ENCODE data around the gene SHROOM3. TPM values are rescaled to one million over a fixed set of nuclear protein-coding genes. Genes with fewer than 3 reads are reported as not detected.

The SHROOM3 gene
- total RNA-seq, 1 experiment from 2014 or later: 0.78 TPM

DNA sequence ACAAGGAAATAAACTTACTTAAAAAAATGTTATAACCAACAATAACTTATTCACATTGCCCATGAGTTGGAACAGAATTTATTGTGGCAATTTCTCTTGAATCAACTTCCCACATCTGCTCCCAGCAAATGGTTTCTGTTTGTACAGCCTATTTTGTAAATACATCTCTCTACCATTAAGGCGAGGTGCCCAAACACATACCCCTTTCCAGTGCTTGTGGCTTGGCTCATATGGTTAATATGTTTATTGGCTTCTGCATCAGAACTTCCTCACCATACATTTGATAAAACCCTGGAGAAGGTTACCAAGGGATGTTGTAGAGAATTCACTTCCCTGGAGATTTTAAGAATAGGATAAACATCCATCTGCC is 255.9 kb downstream of the SHROOM3 start:
- no peak overlapping the region for H2AFZ ChIP-seq (ENCODE audit: low read length)
- H3K4me1 ChIP-seq (ENCODE audit: low read length): no peaks in the 10 kb centered on the region
- no peak overlapping the region for H3K27ac ChIP-seq (ENCODE audit: low read length)
- H3K79me2 ChIP-seq (ENCODE audit: low read length): no peaks in the 10 kb centered on the region
- H3K9me3 ChIP-seq (ENCODE audit: low read length): no peaks in the 10 kb centered on the region
- no peak overlapping the region for H3K4me2 ChIP-seq (ENCODE audit: low read depth, low read length, poor library complexity, severe bottlenecking)
- no peaks in the 10 kb centered on the region for H3K9me2 ChIP-seq (replicated peaks; ENCODE audit: insufficient read depth, low read length)
- H4K20me1 ChIP-seq (ENCODE audit: insufficient read depth, low read depth, low read length): no peaks in the 10 kb centered on the region
- DNase-seq: no peak
- no peaks in the 10 kb centered on the region for H3K36me3 ChIP-seq (ENCODE audit: insufficient read depth, low read length)
- H3K27me3 ChIP-seq (ENCODE audit: low read length): no peaks in the 10 kb centered on the region
- no peak overlapping the region for H3K4me3 ChIP-seq (ENCODE audit: low read length)
- H3K9ac ChIP-seq (ENCODE audit: low read length): no peak overlapping the region

DNA sequence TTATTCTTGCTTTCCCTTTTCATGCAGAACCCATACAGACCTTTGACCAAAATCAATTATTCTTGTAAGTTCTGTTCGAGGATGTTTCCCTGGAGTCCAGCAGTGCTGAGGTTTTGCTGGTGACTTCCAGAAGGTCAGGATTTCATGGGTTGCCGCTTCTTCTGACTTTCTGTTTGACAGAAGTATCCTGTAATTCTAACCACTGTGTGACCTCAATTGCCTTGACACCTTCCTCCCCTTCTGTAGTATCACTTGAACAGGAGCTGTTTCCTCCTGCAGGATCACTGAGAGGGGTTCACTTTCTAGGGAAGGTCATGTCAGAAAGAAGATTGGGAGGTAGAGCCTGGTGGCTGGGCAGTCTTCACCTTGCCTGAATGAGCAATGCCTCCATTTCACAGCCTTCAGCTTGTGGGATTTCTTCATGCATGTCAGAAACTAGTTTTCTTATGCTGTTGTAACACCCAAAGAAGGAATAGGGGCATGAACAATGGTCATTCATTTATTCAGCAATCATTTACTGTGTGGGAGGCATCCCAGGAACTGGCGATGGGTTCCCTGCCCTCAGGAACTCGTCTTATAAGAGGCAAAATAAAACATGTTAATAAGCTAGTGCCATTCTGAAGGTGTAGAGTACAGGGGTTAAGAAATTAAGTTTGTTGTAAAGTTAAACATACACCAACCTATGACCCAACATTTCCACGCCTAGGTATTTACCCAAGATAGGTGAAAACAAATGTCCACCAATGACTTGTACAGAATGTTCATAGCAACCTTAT is 257.0 kb downstream of the SHROOM3 start:
- H3K79me2 ChIP-seq (ENCODE audit: low read length): no peaks in the 10 kb centered on the region

DNA sequence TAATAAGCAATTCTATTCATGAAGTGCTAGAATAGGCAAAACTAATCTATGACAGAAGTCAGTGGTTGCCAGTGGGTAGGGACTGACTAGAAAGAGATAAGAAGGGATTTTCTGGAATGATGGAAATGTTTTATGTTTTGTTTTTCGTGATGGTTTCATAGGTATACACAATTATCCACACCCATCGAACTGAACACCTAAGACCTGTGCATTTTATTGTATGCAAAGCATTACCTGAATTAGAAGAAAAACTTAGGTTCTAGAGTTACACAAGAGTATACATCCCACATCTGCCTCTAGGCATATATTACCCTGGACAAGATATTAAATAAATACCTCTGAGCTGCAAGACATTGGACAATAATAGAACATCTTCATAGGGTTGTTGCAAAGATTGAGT is 257.7 kb downstream of the SHROOM3 start:
- no peaks in the 10 kb centered on the region for H3K79me2 ChIP-seq (ENCODE audit: low read length)
- no peaks in the 10 kb centered on the region for H4K20me1 ChIP-seq (ENCODE audit: insufficient read depth, low read depth, low read length)
- no peaks in the 10 kb centered on the region for H3K9me3 ChIP-seq (ENCODE audit: low read length)
- no peaks in the 10 kb centered on the region for H3K9me2 ChIP-seq (replicated peaks; ENCODE audit: insufficient read depth, low read length)
- H3K4me1 ChIP-seq (ENCODE audit: low read length): no peaks in the 10 kb centered on the region
- no peaks in the 10 kb centered on the region for H3K36me3 ChIP-seq (ENCODE audit: insufficient read depth, low read length)
- H3K4me2 ChIP-seq (ENCODE audit: low read depth, low read length, poor library complexity, severe bottlenecking): no peak overlapping the region
- no peak overlapping the region for H3K9ac ChIP-seq (ENCODE audit: low read length)
- no peaks in the 10 kb centered on the region for H3K27me3 ChIP-seq (ENCODE audit: low read length)
- no peak overlapping the region for H3K4me3 ChIP-seq (ENCODE audit: low read length)
- no peak for DNase-seq
- H2AFZ ChIP-seq (ENCODE audit: low read length): no peak overlapping the region
- no peak overlapping the region for H3K27ac ChIP-seq (ENCODE audit: low read length)

More for the DNA sequence above, 257.0 kb downstream of the SHROOM3 start:
- no peaks in the 10 kb centered on the region for H3K36me3 ChIP-seq (ENCODE audit: insufficient read depth, low read length)
- no peak overlapping the region for H3K4me2 ChIP-seq (ENCODE audit: low read depth, low read length, poor library complexity, severe bottlenecking)
- no peaks in the 10 kb centered on the region for H3K27me3 ChIP-seq (ENCODE audit: low read length)
- no peak for DNase-seq
- no peaks in the 10 kb centered on the region for H3K9me2 ChIP-seq (replicated peaks; ENCODE audit: insufficient read depth, low read length)
- no peaks in the 10 kb centered on the region for H3K9me3 ChIP-seq (ENCODE audit: low read length)
- H4K20me1 ChIP-seq (ENCODE audit: insufficient read depth, low read depth, low read length): no peaks in the 10 kb centered on the region
- H2AFZ ChIP-seq (ENCODE audit: low read length): no peak overlapping the region
- no peak overlapping the region for H3K27ac ChIP-seq (ENCODE audit: low read length)
- H3K9ac ChIP-seq (ENCODE audit: low read length): no peak overlapping the region
- no peak overlapping the region for H3K4me3 ChIP-seq (ENCODE audit: low read length)
- H3K4me1 ChIP-seq (ENCODE audit: low read length): no peaks in the 10 kb centered on the region

DNA sequence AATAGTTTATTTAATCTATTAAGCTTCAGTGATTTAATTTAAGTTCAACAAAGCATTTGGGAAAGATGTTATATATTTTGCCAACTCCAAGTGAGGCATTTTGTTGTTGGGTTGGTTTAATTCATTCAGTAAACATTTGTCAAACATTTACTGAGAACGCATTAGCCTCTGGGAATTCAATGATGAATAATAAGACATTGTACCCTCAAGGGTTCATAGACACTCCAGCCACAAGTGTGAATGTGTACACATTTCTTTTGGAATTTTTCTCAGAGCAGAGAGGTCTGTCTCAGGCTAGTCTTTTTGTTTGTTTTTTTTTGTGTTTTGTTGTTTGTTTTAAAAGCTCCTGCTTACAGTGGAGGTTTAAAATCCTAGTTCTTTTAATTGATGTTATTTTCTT is 259.0 kb downstream of the SHROOM3 start:
- no peaks in the 10 kb centered on the region for H3K4me1 ChIP-seq (ENCODE audit: low read length)
- no peak overlapping the region for H3K4me2 ChIP-seq (ENCODE audit: low read depth, low read length, poor library complexity, severe bottlenecking)
- H3K9ac ChIP-seq (ENCODE audit: low read length): no peak overlapping the region
- H3K27ac ChIP-seq (ENCODE audit: low read length): no peak overlapping the region
- H3K4me3 ChIP-seq (ENCODE audit: low read length): no peak overlapping the region
- H2AFZ ChIP-seq (ENCODE audit: low read length): no peak overlapping the region
- H3K27me3 ChIP-seq (ENCODE audit: low read length): no peaks in the 10 kb centered on the region
- H3K9me3 ChIP-seq (ENCODE audit: low read length): no peaks in the 10 kb centered on the region
- H4K20me1 ChIP-seq (ENCODE audit: insufficient read depth, low read depth, low read length): no peaks in the 10 kb centered on the region
- no peaks in the 10 kb centered on the region for H3K36me3 ChIP-seq (ENCODE audit: insufficient read depth, low read length)
- H3K9me2 ChIP-seq (replicated peaks; ENCODE audit: insufficient read depth, low read length): no peaks in the 10 kb centered on the region
- no peaks in the 10 kb centered on the region for H3K79me2 ChIP-seq (ENCODE audit: low read length)
- DNase-seq: no peak

DNA sequence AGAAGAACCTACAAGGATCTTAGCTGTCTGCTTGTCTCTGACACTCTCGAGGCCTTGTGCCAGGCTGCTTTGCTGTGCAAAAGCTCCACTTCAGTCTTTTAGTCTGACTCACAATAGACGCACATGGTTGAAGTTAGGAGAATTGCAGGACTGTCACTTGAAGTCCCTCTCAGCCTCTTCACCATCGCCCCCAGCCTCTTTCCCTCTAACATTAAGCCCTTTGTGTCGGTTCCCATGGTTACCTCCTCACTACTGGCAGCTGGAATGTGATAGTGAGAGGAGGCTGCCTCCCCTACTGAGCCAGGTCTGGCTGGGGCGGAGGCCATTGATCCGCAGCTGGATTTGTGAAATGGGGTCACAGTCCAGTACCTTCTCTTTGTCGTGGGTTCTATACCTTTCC is 261.1 kb downstream of the SHROOM3 start:
- no peak for DNase-seq
- Histone ChIP-seq H3K36me3 (ENCODE audit: insufficient read depth, low read length) (no peaks in the 10 kb centered on the region), H3K79me2 (ENCODE audit: low read length) (no peaks in the 10 kb centered on the region), H3K9me3 (ENCODE audit: low read length) (no peaks in the 10 kb centered on the region), H3K4me3 (ENCODE audit: low read length) (no peak overlapping the region), H2AFZ (ENCODE audit: low read length) (no peak overlapping the region), H3K27me3 (ENCODE audit: low read length) (no peaks in the 10 kb centered on the region), H3K4me2 (ENCODE audit: low read depth, low read length, poor library complexity, severe bottlenecking) (no peak overlapping the region), H3K9me2 (replicated peaks; ENCODE audit: insufficient read depth, low read length) (no peaks in the 10 kb centered on the region), H3K4me1 (ENCODE audit: low read length) (no peaks in the 10 kb centered on the region), H4K20me1 (ENCODE audit: insufficient read depth, low read depth, low read length) (no peaks in the 10 kb centered on the region), H3K9ac (ENCODE audit: low read length) (no peak overlapping the region), H3K27ac (ENCODE audit: low read length) (no peak overlapping the region)

DNA sequence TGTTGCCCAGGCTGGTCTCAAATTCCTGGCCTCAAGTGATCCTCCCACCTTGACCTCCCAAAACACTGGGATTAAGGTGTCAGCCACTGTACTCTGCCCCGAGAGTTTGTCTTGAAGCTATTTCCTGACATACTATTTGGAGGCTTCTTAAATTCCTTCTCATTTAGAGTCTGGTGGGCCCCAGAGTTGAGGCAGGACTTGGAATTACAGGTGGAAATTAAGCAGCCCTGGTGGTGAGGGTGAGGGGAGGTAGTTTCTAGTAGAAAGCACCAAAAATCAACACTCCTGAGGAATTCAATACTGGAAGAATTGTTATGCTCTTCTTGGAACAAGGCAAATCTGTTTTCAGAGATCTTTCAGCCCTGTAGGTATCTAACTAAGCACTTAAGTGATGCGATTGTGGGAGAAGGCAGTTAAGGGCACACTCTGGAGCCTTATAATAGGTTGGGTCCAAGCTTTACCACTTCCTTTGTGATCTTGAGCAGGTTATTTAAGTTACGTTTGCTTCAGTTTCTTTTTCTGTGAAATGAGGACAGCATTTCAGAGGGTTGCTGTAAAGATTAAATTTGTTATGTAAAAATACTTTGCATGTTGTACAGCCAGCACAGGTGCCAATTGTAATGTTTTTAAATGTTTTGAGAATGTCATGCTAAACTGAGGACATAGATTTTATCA is 262.2 kb downstream of the SHROOM3 start:
- Histone ChIP-seq H4K20me1 (ENCODE audit: insufficient read depth, low read depth, low read length) (no peaks in the 10 kb centered on the region), H3K36me3 (ENCODE audit: insufficient read depth, low read length) (no peaks in the 10 kb centered on the region), H3K9me3 (ENCODE audit: low read length) (no peaks in the 10 kb centered on the region), H3K27me3 (ENCODE audit: low read length) (no peaks in the 10 kb centered on the region), H3K9ac (ENCODE audit: low read length) (no peak overlapping the region), H3K4me3 (ENCODE audit: low read length) (no peak overlapping the region), H3K9me2 (replicated peaks; ENCODE audit: insufficient read depth, low read length) (no peaks in the 10 kb centered on the region), H3K27ac (ENCODE audit: low read length) (no peak overlapping the region), H2AFZ (ENCODE audit: low read length) (no peak overlapping the region), H3K4me1 (ENCODE audit: low read length) (no peaks in the 10 kb centered on the region), H3K79me2 (ENCODE audit: low read length) (no peaks in the 10 kb centered on the region), H3K4me2 (ENCODE audit: low read depth, low read length, poor library complexity, severe bottlenecking) (no peak overlapping the region)
- DNase-seq: no peak

DNA sequence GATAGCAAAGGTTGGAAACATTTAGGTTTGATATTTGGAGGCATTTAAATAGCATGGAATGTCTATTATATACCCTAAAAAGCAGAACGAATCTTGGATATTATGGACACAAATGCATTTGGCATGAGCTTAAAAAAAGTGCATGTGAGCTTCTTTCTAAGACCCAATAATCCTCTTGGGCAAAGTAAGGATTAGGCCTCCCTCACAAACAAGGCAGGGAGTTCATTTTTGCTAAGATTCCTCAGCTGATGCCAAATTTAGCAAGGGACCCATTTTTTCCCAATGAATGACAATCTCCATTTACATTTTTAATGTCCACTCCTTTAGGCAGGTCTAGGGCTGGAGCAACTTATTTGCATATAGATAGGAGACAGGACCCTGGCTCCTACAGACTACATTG is 263.1 kb downstream of the SHROOM3 start:
- Histone ChIP-seq H3K4me2 (ENCODE audit: low read depth, low read length, poor library complexity, severe bottlenecking) (no peak overlapping the region), H3K36me3 (ENCODE audit: insufficient read depth, low read length) (no peaks in the 10 kb centered on the region), H3K9me2 (replicated peaks; ENCODE audit: insufficient read depth, low read length) (no peaks in the 10 kb centered on the region), H3K9ac (ENCODE audit: low read length) (no peak overlapping the region), H2AFZ (ENCODE audit: low read length) (no peak overlapping the region), H4K20me1 (ENCODE audit: insufficient read depth, low read depth, low read length) (no peaks in the 10 kb centered on the region), H3K4me3 (ENCODE audit: low read length) (no peak overlapping the region), H3K9me3 (ENCODE audit: low read length) (no peaks in the 10 kb centered on the region), H3K27me3 (ENCODE audit: low read length) (no peaks in the 10 kb centered on the region), H3K79me2 (ENCODE audit: low read length) (no peaks in the 10 kb centered on the region), H3K27ac (ENCODE audit: low read length) (no peak overlapping the region), H3K4me1 (ENCODE audit: low read length) (no peaks in the 10 kb centered on the region)
- no peak for DNase-seq

DNA sequence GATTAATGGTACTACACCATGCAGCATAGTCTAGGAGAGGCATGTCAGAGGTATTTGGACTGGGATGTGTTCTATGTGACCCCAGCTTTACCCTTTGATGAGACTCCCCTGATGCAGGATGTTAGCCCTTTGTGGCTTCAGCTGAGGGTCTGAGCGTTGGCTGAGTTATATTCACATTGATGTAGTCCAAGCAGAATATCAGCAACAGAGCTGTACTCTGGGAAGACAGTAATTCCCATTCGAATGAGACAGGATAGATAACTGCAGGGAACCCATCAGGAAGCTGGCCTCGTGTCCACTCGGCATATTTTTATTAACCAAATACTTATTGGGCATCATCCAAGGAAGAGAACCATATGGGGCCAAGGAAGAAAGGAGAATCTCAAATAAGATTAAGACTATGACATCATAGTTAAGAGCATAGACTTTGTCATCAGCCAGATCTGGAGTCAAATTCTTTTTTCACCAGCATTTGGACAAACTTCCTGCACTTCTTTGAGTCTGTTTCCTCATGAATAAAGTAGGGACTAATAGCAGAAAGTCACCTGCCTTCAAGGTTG is 264.8 kb downstream of the SHROOM3 start:
- DNase-seq: no peak

More for the DNA sequence above, 264.8 kb downstream of the SHROOM3 start:
- Histone ChIP-seq H3K27me3 (ENCODE audit: low read length) (no peaks in the 10 kb centered on the region), H3K9me2 (replicated peaks; ENCODE audit: insufficient read depth, low read length) (no peaks in the 10 kb centered on the region), H3K9ac (ENCODE audit: low read length) (no peak overlapping the region), H3K27ac (ENCODE audit: low read length) (no peak overlapping the region), H3K9me3 (ENCODE audit: low read length) (no peaks in the 10 kb centered on the region), H3K79me2 (ENCODE audit: low read length) (no peaks in the 10 kb centered on the region), H3K4me3 (ENCODE audit: low read length) (no peak overlapping the region), H3K36me3 (ENCODE audit: insufficient read depth, low read length) (no peaks in the 10 kb centered on the region), H2AFZ (ENCODE audit: low read length) (no peak overlapping the region), H3K4me1 (ENCODE audit: low read length) (no peaks in the 10 kb centered on the region), H3K4me2 (ENCODE audit: low read depth, low read length, poor library complexity, severe bottlenecking) (no peak overlapping the region), H4K20me1 (ENCODE audit: insufficient read depth, low read depth, low read length) (no peaks in the 10 kb centered on the region)

Data from Karpas-422 (cell line).